Panc1 (cell line): ENCODE data around the gene CFAP77.

Experiments
- CTCF ChIP-seq: fragments of 450-650 bp; IDR thresholded peaks from 2 replicates; pipeline ENCODE4 v1.5.1; 2017; ENCODE audit warnings: mild to moderate bottlenecking
- POLR2AphosphoS5 ChIP-seq: IDR thresholded peaks from 2 replicates; pipeline ENCODE4 v1.6.1; 2012; ENCODE audit warnings: mild to moderate bottlenecking, low read depth, low read length, moderate library complexity
- SIN3A ChIP-seq: IDR thresholded peaks from 2 replicates; pipeline ENCODE4 v1.6.1; 2012; ENCODE audit warnings: low read depth, mild to moderate bottlenecking, low read length, moderate library complexity, borderline replicate concordance; ENCODE audit not compliant: insufficient read depth
- TCF7L2 ChIP-seq: IDR thresholded peaks from 2 replicates; pipeline ENCODE4 v1.6.1; 2011; ENCODE audit warnings: mild to moderate bottlenecking, low read depth, low read length, inconsistent platforms
- TF ChIP-seq, protein P1 (sequence below), 2 experiments: IDR thresholded peaks; 2 replicates each; pipeline ENCODE4 v1.6.1; 2011 to 2012; ENCODE audit warnings: low read depth in 2 of 2, control low read depth in 1 of 2, low read length in 1 of 2, mild to moderate bottlenecking in 1 of 2, moderate library complexity in 1 of 2; ENCODE audit not compliant: insufficient read depth in 1 of 2

DNA sequence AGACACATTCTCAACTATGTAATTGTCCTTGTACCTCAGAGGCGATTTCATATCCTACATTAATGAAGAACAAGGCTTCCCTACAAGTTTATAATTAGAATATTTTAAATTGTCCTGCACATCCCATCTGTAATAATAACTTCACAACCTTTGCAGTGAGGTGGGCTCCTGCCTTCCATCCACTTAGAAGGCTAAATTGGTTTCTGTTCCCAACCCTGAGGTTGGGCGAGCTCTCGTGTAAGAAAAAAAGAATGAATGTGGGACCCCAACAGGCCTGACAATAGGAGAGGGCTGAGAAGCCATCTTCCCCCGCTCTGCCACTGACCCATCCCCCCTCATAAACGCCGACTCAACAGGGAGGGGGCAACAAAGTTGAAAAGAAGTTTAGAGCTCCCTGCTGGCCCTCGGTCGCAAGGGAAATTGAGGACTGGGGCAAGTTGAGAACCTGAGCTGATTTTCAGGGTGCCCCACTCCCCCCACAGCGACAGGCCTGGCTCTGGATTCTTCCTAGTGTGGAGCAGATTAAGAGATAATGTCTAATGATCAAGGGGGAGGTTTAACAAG, 181.8 kb downstream of the CFAP77 start:
- TF ChIP-seq CTCF, result no peak
- no peak for TF ChIP-seq POLR2AphosphoS5
- TF ChIP-seq TCF7L2, result no peak
- TF ChIP-seq, protein P1, sequence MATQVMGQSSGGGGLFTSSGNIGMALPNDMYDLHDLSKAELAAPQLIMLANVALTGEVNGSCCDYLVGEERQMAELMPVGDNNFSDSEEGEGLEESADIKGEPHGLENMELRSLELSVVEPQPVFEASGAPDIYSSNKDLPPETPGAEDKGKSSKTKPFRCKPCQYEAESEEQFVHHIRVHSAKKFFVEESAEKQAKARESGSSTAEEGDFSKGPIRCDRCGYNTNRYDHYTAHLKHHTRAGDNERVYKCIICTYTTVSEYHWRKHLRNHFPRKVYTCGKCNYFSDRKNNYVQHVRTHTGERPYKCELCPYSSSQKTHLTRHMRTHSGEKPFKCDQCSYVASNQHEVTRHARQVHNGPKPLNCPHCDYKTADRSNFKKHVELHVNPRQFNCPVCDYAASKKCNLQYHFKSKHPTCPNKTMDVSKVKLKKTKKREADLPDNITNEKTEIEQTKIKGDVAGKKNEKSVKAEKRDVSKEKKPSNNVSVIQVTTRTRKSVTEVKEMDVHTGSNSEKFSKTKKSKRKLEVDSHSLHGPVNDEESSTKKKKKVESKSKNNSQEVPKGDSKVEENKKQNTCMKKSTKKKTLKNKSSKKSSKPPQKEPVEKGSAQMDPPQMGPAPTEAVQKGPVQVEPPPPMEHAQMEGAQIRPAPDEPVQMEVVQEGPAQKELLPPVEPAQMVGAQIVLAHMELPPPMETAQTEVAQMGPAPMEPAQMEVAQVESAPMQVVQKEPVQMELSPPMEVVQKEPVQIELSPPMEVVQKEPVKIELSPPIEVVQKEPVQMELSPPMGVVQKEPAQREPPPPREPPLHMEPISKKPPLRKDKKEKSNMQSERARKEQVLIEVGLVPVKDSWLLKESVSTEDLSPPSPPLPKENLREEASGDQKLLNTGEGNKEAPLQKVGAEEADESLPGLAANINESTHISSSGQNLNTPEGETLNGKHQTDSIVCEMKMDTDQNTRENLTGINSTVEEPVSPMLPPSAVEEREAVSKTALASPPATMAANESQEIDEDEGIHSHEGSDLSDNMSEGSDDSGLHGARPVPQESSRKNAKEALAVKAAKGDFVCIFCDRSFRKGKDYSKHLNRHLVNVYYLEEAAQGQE (IDR thresholded peaks at IDR 0.05; ENCODE audit: insufficient read depth in 1 of 2, low read depth in 2 of 2, low read length in 1 of 2), result no peak
- TF ChIP-seq SIN3A, result no peak
